Measurements from ENCODE around the gene RBM4B.
A peak's percentile ranks its signal among the peaks of the same experiment; 100 is the strongest.

RBM4B gene

GRCh38 chr11:66719111-66719872 is 41.6 kb upstream of the RBM4B start:
- Histone ChIP-seq H3K9ac (ENCODE audit: low read depth in 1 of 2, low read length in 2 of 2) (no peak overlapping the region), H3K4me3 (ENCODE audit: low read depth in 1 of 2, low read length in 2 of 2) (no peak overlapping the region), H3K27me3 (ENCODE audit: control insufficient read depth in 1 of 2, insufficient read depth in 2 of 2, low read length in 2 of 2) (no peaks in the 10 kb centered on the region), H3K36me3 (ENCODE audit: control insufficient read depth in 1 of 2, insufficient read depth in 2 of 2, low read length in 2 of 2) (no peaks in the 10 kb centered on the region), H3K9me3 (ENCODE audit: control insufficient read depth in 1 of 2, low read length in 2 of 2) (no peaks in the 10 kb centered on the region), H3K27ac (ENCODE audit: low read depth, low read length) (no peak overlapping the region), H3K4me1 (ENCODE audit: control insufficient read depth in 1 of 2, insufficient read depth in 2 of 2, low read length in 2 of 2) (peaks cover 19 to 34% of the 10 kb centered on the region in 2 donors)

- no peaks in the 10 kb centered on the region for H3K27me3 ChIP-seq (ENCODE audit: control insufficient read depth in 1 of 2, insufficient read depth in 2 of 2, low read length in 2 of 2)
- peak overlapping the region; percentile 16 to 24 for H3K4me3 ChIP-seq (ENCODE audit: low read depth in 1 of 2, low read length in 2 of 2)
- no peaks in the 10 kb centered on the region for H3K9me3 ChIP-seq (ENCODE audit: control insufficient read depth in 1 of 2, low read length in 2 of 2)
- H3K27ac ChIP-seq (ENCODE audit: low read depth, low read length), result no peak overlapping the region
- no peaks in the 10 kb centered on the region for H3K36me3 ChIP-seq (ENCODE audit: control insufficient read depth in 1 of 2, insufficient read depth in 2 of 2, low read length in 2 of 2)
- H3K4me1 ChIP-seq (ENCODE audit: control insufficient read depth in 1 of 2, insufficient read depth in 2 of 2, low read length in 2 of 2), result peaks cover 19 to 34% of the 10 kb centered on the region in 2 donors
- no peak overlapping the region for H3K9ac ChIP-seq (ENCODE audit: low read depth in 1 of 2, low read length in 2 of 2)
These were observed 40.8 kb upstream of the RBM4B start for GRCh38 chr11:66718320-66718971.

- peaks cover 19 to 34% of the 10 kb centered on the region in 2 donors for H3K4me1 ChIP-seq (ENCODE audit: control insufficient read depth in 1 of 2, insufficient read depth in 2 of 2, low read length in 2 of 2)
- no peaks in the 10 kb centered on the region for H3K9me3 ChIP-seq (ENCODE audit: control insufficient read depth in 1 of 2, low read length in 2 of 2)
- no peak overlapping the region for H3K27ac ChIP-seq (ENCODE audit: low read depth, low read length)
- H3K27me3 ChIP-seq (ENCODE audit: control insufficient read depth in 1 of 2, insufficient read depth in 2 of 2, low read length in 2 of 2), result no peaks in the 10 kb centered on the region
- H3K4me3 ChIP-seq (ENCODE audit: low read depth in 1 of 2, low read length in 2 of 2), result peak overlapping the region in 1 of 2 donors; percentile 24
- no peak overlapping the region for H3K9ac ChIP-seq (ENCODE audit: low read depth in 1 of 2, low read length in 2 of 2)
- no peaks in the 10 kb centered on the region for H3K36me3 ChIP-seq (ENCODE audit: control insufficient read depth in 1 of 2, insufficient read depth in 2 of 2, low read length in 2 of 2)
These were observed 40.2 kb upstream of the RBM4B start for GRCh38 chr11:66717925-66718319.

GRCh38 chr11:66716996-66717395 is 39.3 kb upstream of the RBM4B start:
- Histone ChIP-seq H3K27ac (ENCODE audit: low read depth, low read length) (no peak overlapping the region), H3K9ac (ENCODE audit: low read depth in 1 of 2, low read length in 2 of 2) (no peak overlapping the region), H3K36me3 (ENCODE audit: control insufficient read depth in 1 of 2, insufficient read depth in 2 of 2, low read length in 2 of 2) (no peaks in the 10 kb centered on the region), H3K27me3 (ENCODE audit: control insufficient read depth in 1 of 2, insufficient read depth in 2 of 2, low read length in 2 of 2) (no peaks in the 10 kb centered on the region), H3K4me3 (ENCODE audit: low read depth in 1 of 2, low read length in 2 of 2) (no peak overlapping the region), H3K4me1 (ENCODE audit: control insufficient read depth in 1 of 2, insufficient read depth in 2 of 2, low read length in 2 of 2) (peaks cover 19 to 34% of the 10 kb centered on the region in 2 donors), H3K9me3 (ENCODE audit: control insufficient read depth in 1 of 2, low read length in 2 of 2) (no peaks in the 10 kb centered on the region)

- Histone ChIP-seq H3K9me3 (ENCODE audit: control insufficient read depth in 1 of 2, low read length in 2 of 2) (no peaks in the 10 kb centered on the region), H3K36me3 (ENCODE audit: control insufficient read depth in 1 of 2, insufficient read depth in 2 of 2, low read length in 2 of 2) (no peaks in the 10 kb centered on the region), H3K9ac (ENCODE audit: low read depth in 1 of 2, low read length in 2 of 2) (no peak overlapping the region)
These were observed 37.8 kb upstream of the RBM4B start for GRCh38 chr11:66715346-66716085.

GRCh38 chr11:66713746-66714480 is 36.2 kb upstream of the RBM4B start:
- H3K4me3 ChIP-seq (ENCODE audit: low read depth in 1 of 2, low read length in 2 of 2), result no peak overlapping the region
- H3K9me3 ChIP-seq (ENCODE audit: control insufficient read depth in 1 of 2, low read length in 2 of 2), result no peaks in the 10 kb centered on the region
- no peak overlapping the region for H3K9ac ChIP-seq (ENCODE audit: low read depth in 1 of 2, low read length in 2 of 2)
- no peaks in the 10 kb centered on the region for H3K36me3 ChIP-seq (ENCODE audit: control insufficient read depth in 1 of 2, insufficient read depth in 2 of 2, low read length in 2 of 2)
- H3K27me3 ChIP-seq (ENCODE audit: control insufficient read depth in 1 of 2, insufficient read depth in 2 of 2, low read length in 2 of 2), result no peaks in the 10 kb centered on the region
- H3K27ac ChIP-seq (ENCODE audit: low read depth, low read length), result no peak overlapping the region
- H3K4me1 ChIP-seq (ENCODE audit: control insufficient read depth in 1 of 2, insufficient read depth in 2 of 2, low read length in 2 of 2), result peaks cover 7 to 13% of the 10 kb centered on the region in 2 donors

More at GRCh38 chr11:66715346-66716085, 37.8 kb upstream of the RBM4B start:
- Histone ChIP-seq H3K4me3 (ENCODE audit: low read depth in 1 of 2, low read length in 2 of 2) (no peak overlapping the region), H3K27ac (ENCODE audit: low read depth, low read length) (no peak overlapping the region), H3K4me1 (ENCODE audit: control insufficient read depth in 1 of 2, insufficient read depth in 2 of 2, low read length in 2 of 2) (peaks cover 12 to 28% of the 10 kb centered on the region in 2 donors), H3K27me3 (ENCODE audit: control insufficient read depth in 1 of 2, insufficient read depth in 2 of 2, low read length in 2 of 2) (no peaks in the 10 kb centered on the region)

- Histone ChIP-seq H3K4me1 (ENCODE audit: control insufficient read depth in 1 of 2, insufficient read depth in 2 of 2, low read length in 2 of 2) (no peaks in the 10 kb centered on the region), H3K9me3 (ENCODE audit: control insufficient read depth in 1 of 2, low read length in 2 of 2) (no peaks in the 10 kb centered on the region)
These were observed 32.8 kb upstream of the RBM4B start for GRCh38 chr11:66710384-66710930.

GRCh38 chr11:66708701-66709100 is 31.0 kb upstream of the RBM4B start:
- Histone ChIP-seq H3K36me3 (ENCODE audit: control insufficient read depth in 1 of 2, insufficient read depth in 2 of 2, low read length in 2 of 2) (no peaks in the 10 kb centered on the region), H3K9ac (ENCODE audit: low read depth in 1 of 2, low read length in 2 of 2) (no peak overlapping the region), H3K27me3 (ENCODE audit: control insufficient read depth in 1 of 2, insufficient read depth in 2 of 2, low read length in 2 of 2) (no peaks in the 10 kb centered on the region), H3K4me3 (ENCODE audit: low read depth in 1 of 2, low read length in 2 of 2) (no peak overlapping the region), H3K27ac (ENCODE audit: low read depth, low read length) (no peak overlapping the region), H3K9me3 (ENCODE audit: control insufficient read depth in 1 of 2, low read length in 2 of 2) (no peaks in the 10 kb centered on the region), H3K4me1 (ENCODE audit: control insufficient read depth in 1 of 2, insufficient read depth in 2 of 2, low read length in 2 of 2) (no peaks in the 10 kb centered on the region)

More at GRCh38 chr11:66710384-66710930, 32.8 kb upstream of the RBM4B start:
- Histone ChIP-seq H3K9ac (ENCODE audit: low read depth in 1 of 2, low read length in 2 of 2) (no peak overlapping the region), H3K4me3 (ENCODE audit: low read depth in 1 of 2, low read length in 2 of 2) (no peak overlapping the region), H3K27ac (ENCODE audit: low read depth, low read length) (no peak overlapping the region), H3K36me3 (ENCODE audit: control insufficient read depth in 1 of 2, insufficient read depth in 2 of 2, low read length in 2 of 2) (no peaks in the 10 kb centered on the region), H3K27me3 (ENCODE audit: control insufficient read depth in 1 of 2, insufficient read depth in 2 of 2, low read length in 2 of 2) (no peaks in the 10 kb centered on the region)

- H3K4me3 ChIP-seq (ENCODE audit: low read depth in 1 of 2, low read length in 2 of 2), result no peak overlapping the region
- no peak overlapping the region for H3K9ac ChIP-seq (ENCODE audit: low read depth in 1 of 2, low read length in 2 of 2)
- H3K9me3 ChIP-seq (ENCODE audit: control insufficient read depth in 1 of 2, low read length in 2 of 2), result no peaks in the 10 kb centered on the region
- no peak overlapping the region for H3K27ac ChIP-seq (ENCODE audit: low read depth, low read length)
- no peaks in the 10 kb centered on the region for H3K36me3 ChIP-seq (ENCODE audit: control insufficient read depth in 1 of 2, insufficient read depth in 2 of 2, low read length in 2 of 2)
- H3K27me3 ChIP-seq (ENCODE audit: control insufficient read depth in 1 of 2, insufficient read depth in 2 of 2, low read length in 2 of 2), result no peaks in the 10 kb centered on the region
- H3K4me1 ChIP-seq (ENCODE audit: control insufficient read depth in 1 of 2, insufficient read depth in 2 of 2, low read length in 2 of 2), result no peaks in the 10 kb centered on the region
These were observed 30.4 kb upstream of the RBM4B start for GRCh38 chr11:66708094-66708493.

All from duodenal mucosa (tissue), 2 donors.